ENCODE measurements around the gene ADAMTS14. TPM values are rescaled to one million over a fixed set of nuclear protein-coding genes. Genes with fewer than 3 reads are reported as not detected.

Gene ADAMTS14
- total RNA-seq, 1 donor: 0.86 TPM

GRCh38 chr10:70807556-70807955 is 135.2 kb downstream of the ADAMTS14 start:
- H3K4me3 ChIP-seq (ENCODE audit: low read depth, low read length): no peak overlapping the region
- no peak for TF ChIP-seq CTCF (IDR thresholded peaks at IDR 0.05; ENCODE audit: insufficient read depth, low read depth, low read length)
- DNase-seq (ENCODE audit: low read depth): peak; percentile 17

GRCh38 chr10:70809011-70809611 is 136.8 kb downstream of the ADAMTS14 start:
- no peak for TF ChIP-seq CTCF (IDR thresholded peaks at IDR 0.05; ENCODE audit: insufficient read depth, low read depth, low read length)
- H3K4me3 ChIP-seq (ENCODE audit: low read depth, low read length): no peak overlapping the region
- DNase-seq (ENCODE audit: low read depth): no peak

GRCh38 chr10:70809726-70810125 is 137.4 kb downstream of the ADAMTS14 start:
- no peak overlapping the region for H3K4me3 ChIP-seq (ENCODE audit: low read depth, low read length)
- TF ChIP-seq CTCF (IDR thresholded peaks at IDR 0.05; ENCODE audit: insufficient read depth, low read depth, low read length): no peak
- no peak for DNase-seq (ENCODE audit: low read depth)

GRCh38 chr10:70810967-70811366 is 138.7 kb downstream of the ADAMTS14 start:
- no peak for TF ChIP-seq CTCF (IDR thresholded peaks at IDR 0.05; ENCODE audit: insufficient read depth, low read depth, low read length)
- DNase-seq (ENCODE audit: low read depth): no peak

GRCh38 chr10:70811881-70812280 is 139.6 kb downstream of the ADAMTS14 start:
- no peak for TF ChIP-seq CTCF (IDR thresholded peaks at IDR 0.05; ENCODE audit: insufficient read depth, low read depth, low read length)
- H3K4me3 ChIP-seq (ENCODE audit: low read depth, low read length): no peak overlapping the region
- no peak for DNase-seq (ENCODE audit: low read depth)

More at GRCh38 chr10:70810967-70811366, 138.7 kb downstream of the ADAMTS14 start:
- no peak overlapping the region for H3K4me3 ChIP-seq (ENCODE audit: low read depth, low read length)

Small RNA genes lying within 50 kb of the gene (small RNA-seq; reads per million reads assigned to genes)
- gene RPS26P40: not detected

Other genes with a start within 250 kb of the ADAMTS14 start
- gene NODAL, start 230.8 kb upstream of the ADAMTS14 start, total RNA-seq: not detected in 2 replicates
- gene PALD1, start 193.7 kb upstream of the ADAMTS14 start, total RNA-seq: 0.32 TPM in 1 of 2 replicates, not detected in the other
- not detected in 2 replicates for gene PRF1, start 69.8 kb upstream of the ADAMTS14 start, total RNA-seq
- not detected in 2 replicates for gene TBATA, start 112.9 kb downstream of the ADAMTS14 start, total RNA-seq
- gene SGPL1, start 143.4 kb downstream of the ADAMTS14 start, total RNA-seq: 50.9 and 54.4 TPM in 2 replicates
- gene PCBD1, start 216.1 kb downstream of the ADAMTS14 start, total RNA-seq: 24.2 and 26.8 TPM in 2 replicates

All from fibroblast of villous mesenchyme (primary cell).